ENCODE measurements around the gene MAFG. TPM values are rescaled to one million over a fixed set of nuclear protein-coding genes. Genes with fewer than 3 reads are reported as not detected.

The MAFG gene
- total RNA-seq, 1 experiment from 2014 or later, result 29.1 TPM

DNA sequence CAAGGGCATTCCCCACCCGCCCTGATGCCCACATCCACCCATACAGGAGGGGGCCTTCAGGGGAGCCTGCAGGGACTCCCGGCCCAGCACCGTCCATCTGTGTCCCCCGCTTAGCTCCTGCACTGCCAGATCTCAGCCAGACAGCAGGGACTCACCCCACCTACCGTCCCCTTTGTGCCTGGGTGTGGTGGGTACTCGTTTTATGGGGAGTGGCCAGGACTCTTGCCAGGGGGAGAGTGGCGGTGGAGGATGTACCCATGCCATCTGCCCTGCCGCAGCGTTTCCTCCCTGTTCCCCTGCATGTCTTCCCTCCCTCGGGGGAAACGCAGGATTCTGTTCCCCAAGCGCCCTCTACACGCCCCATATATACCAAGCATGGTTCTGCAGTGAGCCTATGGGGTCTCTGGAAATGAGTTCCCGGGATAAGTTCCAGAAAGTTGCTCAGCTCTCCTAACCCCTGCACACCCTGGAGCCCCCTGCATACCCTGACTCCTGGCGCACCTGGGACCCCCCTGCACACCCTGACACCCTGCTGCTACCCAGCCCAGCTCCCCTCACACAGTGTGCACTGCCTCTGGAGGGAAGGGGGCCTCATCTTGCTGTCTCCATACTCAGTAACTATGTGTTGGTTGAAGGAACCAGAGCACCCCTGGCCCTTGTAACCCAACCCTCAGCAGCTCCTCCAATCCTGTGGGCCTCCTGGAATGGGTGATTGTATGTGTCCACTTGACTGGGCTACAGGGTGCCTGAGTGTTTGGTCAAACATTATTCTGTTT, 4.2 kb upstream of the MAFG start:
- CTCF ChIA-PET, result no interaction called here
- DNase-seq, result no peak
- Mint-ChIP-seq H3K27me3 (ENCODE audit: insufficient read depth, unreplicated experiment) (no peaks in the 10 kb centered on the region), H3K4me3 (ENCODE audit: unreplicated experiment) (peak overlapping the region; percentile 31), H3K27ac (ENCODE audit: unreplicated experiment) (peak overlapping the region; percentile 33), H3K9me3 (ENCODE audit: unreplicated experiment) (no peaks in the 10 kb centered on the region), H3K4me1 (ENCODE audit: low read depth, unreplicated experiment) (peaks cover 7% of the 10 kb centered on the region), H3K36me3 (ENCODE audit: insufficient read depth, unreplicated experiment) (peaks cover 48% of the 10 kb centered on the region)
- no peak overlapping the region for H3K4me3 ChIP-seq (ENCODE audit: low read depth, low read length)
- no peaks in the 10 kb centered on the region for H3K9me3 ChIP-seq
- intact Hi-C loops (cut with micrococcal nuclease; ENCODE audit: unreplicated experiment), result no loop called here
- POLR2A ChIA-PET, result no interaction called here
- no peaks in the 10 kb centered on the region; the same call in 1 of the 2 replicates for H3K4me1 ChIP-seq
- TF ChIP-seq, protein P1, sequence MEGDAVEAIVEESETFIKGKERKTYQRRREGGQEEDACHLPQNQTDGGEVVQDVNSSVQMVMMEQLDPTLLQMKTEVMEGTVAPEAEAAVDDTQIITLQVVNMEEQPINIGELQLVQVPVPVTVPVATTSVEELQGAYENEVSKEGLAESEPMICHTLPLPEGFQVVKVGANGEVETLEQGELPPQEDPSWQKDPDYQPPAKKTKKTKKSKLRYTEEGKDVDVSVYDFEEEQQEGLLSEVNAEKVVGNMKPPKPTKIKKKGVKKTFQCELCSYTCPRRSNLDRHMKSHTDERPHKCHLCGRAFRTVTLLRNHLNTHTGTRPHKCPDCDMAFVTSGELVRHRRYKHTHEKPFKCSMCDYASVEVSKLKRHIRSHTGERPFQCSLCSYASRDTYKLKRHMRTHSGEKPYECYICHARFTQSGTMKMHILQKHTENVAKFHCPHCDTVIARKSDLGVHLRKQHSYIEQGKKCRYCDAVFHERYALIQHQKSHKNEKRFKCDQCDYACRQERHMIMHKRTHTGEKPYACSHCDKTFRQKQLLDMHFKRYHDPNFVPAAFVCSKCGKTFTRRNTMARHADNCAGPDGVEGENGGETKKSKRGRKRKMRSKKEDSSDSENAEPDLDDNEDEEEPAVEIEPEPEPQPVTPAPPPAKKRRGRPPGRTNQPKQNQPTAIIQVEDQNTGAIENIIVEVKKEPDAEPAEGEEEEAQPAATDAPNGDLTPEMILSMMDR (IDR thresholded peaks at IDR 0.05; ENCODE audit: insufficient read depth in 1 of 2, low read depth in 1 of 2, low read length in 1 of 2, severe bottlenecking in 1 of 2, unreplicated experiment in 1 of 2), result no peak
- no TSS peak for BruUV-seq (replicated peaks)
- no peaks in the 10 kb centered on the region for H3K27me3 ChIP-seq (replicated peaks; ENCODE audit: control insufficient read depth, insufficient read depth, low read length)
- peaks cover 3% of the 10 kb centered on the region; the same call in 1 of the 2 replicates for H3K36me3 ChIP-seq (ENCODE audit: control insufficient read depth, insufficient read depth, low read length)

DNA sequence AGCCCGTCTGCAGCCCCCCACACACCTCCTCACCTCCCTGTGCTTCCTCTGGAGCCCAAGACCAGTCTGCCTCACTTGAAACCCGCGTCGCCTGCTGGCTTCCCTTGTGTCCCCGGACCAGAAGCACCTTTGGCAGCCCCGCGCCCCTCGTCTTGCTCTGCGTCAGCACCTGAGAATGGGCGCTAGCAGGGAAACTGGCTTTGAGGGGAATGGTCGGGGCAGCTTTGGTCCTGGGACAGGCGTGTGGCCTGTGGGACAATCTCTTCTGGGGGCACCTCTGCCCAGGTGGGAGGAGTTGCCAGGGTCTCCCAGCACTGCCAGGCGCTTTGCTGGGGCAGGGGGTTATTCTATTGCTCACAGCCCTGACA, 3.6 kb upstream of the MAFG start:
- no peaks in the 10 kb centered on the region for H3K9me3 Mint-ChIP-seq (ENCODE audit: unreplicated experiment)
- H3K36me3 Mint-ChIP-seq (ENCODE audit: insufficient read depth, unreplicated experiment), result peaks cover 48% of the 10 kb centered on the region
- H3K36me3 ChIP-seq (ENCODE audit: control insufficient read depth, insufficient read depth, low read length), result peaks cover 3% of the 10 kb centered on the region; the same call in 1 of the 2 replicates
- peaks cover 2% of the 10 kb centered on the region for H3K4me1 ChIP-seq
- DNase-seq, result no peak
- ChIA-PET POLR2A (no interaction called here), CTCF (interaction anchor here (0.6 kb wide), 2 partner anchors 28 to 199 kb away, joined by 3 to 5 read pairs; no protein-coding TSS in a partner anchor)
- H3K27me3 ChIP-seq (replicated peaks; ENCODE audit: control insufficient read depth, insufficient read depth, low read length), result no peaks in the 10 kb centered on the region
- TF ChIP-seq, protein P1 (IDR thresholded peaks at IDR 0.05; ENCODE audit: insufficient read depth in 1 of 2, low read depth in 1 of 2, low read length in 1 of 2, severe bottlenecking in 1 of 2, unreplicated experiment in 1 of 2), result no peak
- BruUV-seq (replicated peaks), result no TSS peak
- no peak overlapping the region for H3K4me3 ChIP-seq (ENCODE audit: low read depth, low read length)
- intact Hi-C loops (cut with micrococcal nuclease; ENCODE audit: unreplicated experiment), result no loop called here
- no peaks in the 10 kb centered on the region for H3K9me3 ChIP-seq
- H3K27me3 Mint-ChIP-seq (ENCODE audit: insufficient read depth, unreplicated experiment), result no peaks in the 10 kb centered on the region
- peak overlapping the region; percentile 33 for H3K27ac Mint-ChIP-seq (ENCODE audit: unreplicated experiment)
- H3K4me3 Mint-ChIP-seq (ENCODE audit: unreplicated experiment), result no peak overlapping the region
- peaks cover 11% of the 10 kb centered on the region for H3K4me1 Mint-ChIP-seq (ENCODE audit: low read depth, unreplicated experiment)

DNA sequence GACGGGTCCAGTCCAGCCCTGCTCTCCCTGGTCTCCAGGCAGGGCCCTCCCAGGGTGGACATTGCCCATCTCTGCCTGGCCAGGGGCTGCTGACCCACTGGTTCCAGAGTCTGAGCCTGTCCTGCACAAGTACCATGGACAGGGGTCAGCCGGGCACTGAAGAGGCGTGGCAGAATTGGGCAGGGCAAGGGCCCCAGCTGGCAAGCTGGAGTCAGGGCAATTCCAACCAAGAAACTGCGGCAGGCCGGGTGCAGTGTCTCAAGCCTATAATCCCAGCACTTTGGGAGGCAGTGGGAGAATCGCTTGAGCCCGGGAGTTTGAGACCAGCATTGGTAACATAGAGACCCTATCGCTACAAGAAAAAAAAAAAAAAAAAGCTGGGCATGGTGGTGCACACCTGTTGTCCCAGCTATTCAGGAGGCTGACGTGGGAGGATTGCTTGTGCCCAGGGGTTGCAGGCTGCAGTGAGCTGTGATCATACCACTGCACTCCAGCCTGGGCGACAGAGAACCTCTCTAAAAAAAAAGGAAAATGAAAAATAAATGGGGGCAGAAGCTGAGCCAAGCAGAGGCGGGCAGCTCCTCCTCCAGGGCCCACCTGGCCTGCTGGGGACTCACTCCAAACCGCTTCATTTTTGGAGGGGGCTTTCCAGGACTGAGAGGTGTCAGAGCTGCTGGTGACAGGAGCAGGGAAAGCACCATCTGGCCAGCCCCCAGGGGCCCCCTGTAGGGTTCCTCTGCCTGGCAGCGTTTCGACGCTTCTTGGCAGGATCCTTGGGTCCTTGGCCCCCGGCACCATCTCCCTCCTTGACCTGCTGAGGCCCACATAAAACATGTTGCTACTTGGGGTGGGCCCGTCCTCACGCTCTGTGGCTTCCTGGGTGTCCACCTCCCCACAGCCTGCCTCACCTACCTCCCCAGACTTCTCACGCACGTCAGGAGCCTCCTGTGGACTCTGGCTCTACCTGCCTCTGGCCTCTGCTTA, 2.9 kb upstream of the MAFG start:
- TF ChIP-seq, protein P1 (IDR thresholded peaks at IDR 0.05; ENCODE audit: insufficient read depth in 1 of 2, low read depth in 1 of 2, low read length in 1 of 2, severe bottlenecking in 1 of 2, unreplicated experiment in 1 of 2), result no peak
- no peaks in the 10 kb centered on the region for H3K9me3 Mint-ChIP-seq (ENCODE audit: unreplicated experiment)
- no peak overlapping the region for H3K4me3 Mint-ChIP-seq (ENCODE audit: unreplicated experiment)
- H3K4me1 Mint-ChIP-seq (ENCODE audit: low read depth, unreplicated experiment), result peaks cover 17% of the 10 kb centered on the region
- intact Hi-C loops (cut with micrococcal nuclease; ENCODE audit: unreplicated experiment), result no loop called here
- BruUV-seq (replicated peaks), result TSS peak; percentile 11
- DNase-seq, result no peak
- H3K27ac Mint-ChIP-seq (ENCODE audit: unreplicated experiment), result peak overlapping the region; percentile 33
- ChIA-PET CTCF (interaction anchor here (0.6 kb wide), 3 partner anchors 29 to 200 kb away, joined by 3 to 5 read pairs (median 3); partner anchors contain the start of gene CENPX), POLR2A (interaction anchor here (0.5 to 0.6 kb wide), 2 partner anchors 38 to 360 kb away, joined by 4 read pairs; no protein-coding TSS in a partner anchor)
- no peak overlapping the region for H3K4me3 ChIP-seq (ENCODE audit: low read depth, low read length)
- no peaks in the 10 kb centered on the region for H3K27me3 ChIP-seq (replicated peaks; ENCODE audit: control insufficient read depth, insufficient read depth, low read length)
- H3K9me3 ChIP-seq, result no peaks in the 10 kb centered on the region
- H3K27me3 Mint-ChIP-seq (ENCODE audit: insufficient read depth, unreplicated experiment), result no peaks in the 10 kb centered on the region
- H3K36me3 Mint-ChIP-seq (ENCODE audit: insufficient read depth, unreplicated experiment), result peaks cover 44% of the 10 kb centered on the region
- peaks cover 7% of the 10 kb centered on the region for H3K4me1 ChIP-seq
- H3K36me3 ChIP-seq (ENCODE audit: control insufficient read depth, insufficient read depth, low read length), result peaks cover 3% of the 10 kb centered on the region; the same call in 1 of the 2 replicates
